GM19438 (cell line): ENCODE measurements around the gene RNF144A.

Experiments used
- ATAC-seq: cut with Tn5 transposase; IDR thresholded peaks from one replicate; pipeline ENCODE4 v1.9.1; 2021; ENCODE audit warnings: low read depth; ENCODE audit not compliant: unreplicated experiment

The RNF144A gene

DNA sequence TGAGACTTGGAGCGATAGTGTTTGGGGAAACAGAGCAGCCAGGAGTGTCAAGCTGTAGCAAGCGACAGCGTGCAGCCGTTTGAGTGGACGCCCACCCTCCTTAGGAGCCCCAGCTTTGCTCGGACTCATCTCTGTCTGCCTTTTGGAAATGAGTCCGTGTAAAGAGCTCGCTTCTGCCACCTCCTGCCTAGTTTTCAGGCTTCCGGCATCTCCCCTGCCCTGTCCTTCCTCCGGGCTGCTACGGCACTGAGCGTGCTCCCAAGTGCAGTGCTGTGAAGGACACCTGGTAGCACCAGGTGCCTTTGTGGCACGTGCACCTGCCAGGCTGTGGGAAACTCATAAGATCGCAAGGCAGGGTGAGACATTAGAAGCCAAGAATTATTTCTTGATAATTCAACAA, 117.1 kb downstream of the RNF144A start:
- no peak for ATAC-seq

DNA sequence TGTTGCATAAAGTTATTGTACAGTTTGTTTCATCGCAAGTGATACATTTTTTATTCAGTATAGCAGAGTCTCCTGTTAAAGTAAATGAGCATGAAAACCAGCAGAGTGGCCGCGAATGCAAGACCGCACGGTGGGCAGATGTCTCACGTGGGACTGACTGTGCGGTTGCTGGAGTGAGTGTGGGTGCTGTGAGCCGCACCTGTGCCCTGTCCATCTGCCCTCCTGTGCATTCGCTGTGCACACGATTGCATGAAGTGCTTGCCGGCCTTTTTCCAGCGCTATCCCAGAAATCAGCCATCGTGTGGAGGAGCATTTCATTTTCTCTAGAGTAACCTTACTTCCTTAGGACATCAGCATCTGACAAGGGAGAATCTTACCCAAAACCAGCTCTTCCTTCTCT, 118.7 kb downstream of the RNF144A start:
- no peak for ATAC-seq

DNA sequence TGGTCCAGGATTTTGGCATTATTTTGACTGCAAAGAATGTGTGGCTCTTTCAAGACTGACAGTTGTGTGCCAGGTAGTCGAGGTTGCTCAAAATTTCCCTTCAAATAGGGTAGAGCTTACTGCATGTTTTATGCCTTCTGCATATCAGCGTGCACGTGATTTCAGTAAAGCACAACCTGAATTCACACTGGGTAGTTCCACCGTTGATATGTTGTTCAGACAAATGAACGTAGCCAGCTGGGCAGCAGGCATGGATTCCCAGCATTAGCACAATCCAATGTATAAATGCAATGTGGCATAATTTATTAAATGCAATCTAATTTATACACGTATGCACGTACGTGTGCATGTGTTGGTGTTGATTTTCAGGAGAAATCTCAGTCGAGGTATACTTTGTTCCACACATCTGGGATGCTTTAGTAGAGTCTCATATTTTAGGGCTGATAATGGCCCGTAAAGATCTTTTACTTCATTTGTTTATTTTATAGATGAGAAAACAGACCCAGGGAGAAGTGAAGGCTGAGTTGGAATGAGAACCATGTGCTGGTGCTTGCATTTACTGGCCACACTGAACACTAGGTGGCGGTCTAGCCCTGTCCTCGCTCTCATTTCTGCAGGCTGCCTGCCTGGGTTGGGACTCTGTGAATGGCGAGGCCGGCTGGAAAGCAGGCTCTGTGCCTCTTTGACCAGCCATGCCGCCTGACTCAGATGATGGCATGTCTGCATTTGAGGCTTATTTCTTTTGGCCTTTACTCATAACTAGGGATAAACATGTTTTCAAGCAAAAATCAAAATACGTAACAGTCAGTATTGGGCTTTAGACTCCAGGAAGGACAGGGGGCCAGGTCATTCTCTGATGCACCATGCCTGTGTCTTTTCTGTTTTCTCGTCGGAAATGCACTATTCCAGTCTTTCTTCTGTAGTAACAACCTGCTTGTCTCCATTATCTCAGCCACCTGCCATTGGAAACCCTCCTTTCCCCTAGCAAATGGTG, 120.4 kb downstream of the RNF144A start:
- peak; percentile 85 for ATAC-seq

DNA sequence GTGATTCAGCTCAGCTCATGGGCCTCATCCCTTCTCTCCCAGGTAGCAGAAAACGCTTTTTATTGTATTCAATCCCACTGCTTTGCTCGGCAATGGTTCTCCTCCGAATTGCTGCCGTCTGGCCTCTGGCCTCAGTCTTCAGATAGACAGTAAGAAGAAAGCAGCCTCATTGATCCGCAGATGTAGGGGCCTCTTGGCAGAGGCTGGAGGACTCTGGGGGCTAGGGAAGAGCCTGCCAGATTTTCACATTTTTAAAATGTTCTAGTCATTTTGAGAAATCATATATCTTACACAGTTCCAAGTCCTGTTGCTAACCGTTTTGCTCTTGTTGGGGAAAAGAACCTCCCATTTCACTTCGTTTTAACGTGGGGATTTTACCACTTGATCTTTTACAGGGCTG, 123.3 kb downstream of the RNF144A start:
- ATAC-seq = no peak

DNA sequence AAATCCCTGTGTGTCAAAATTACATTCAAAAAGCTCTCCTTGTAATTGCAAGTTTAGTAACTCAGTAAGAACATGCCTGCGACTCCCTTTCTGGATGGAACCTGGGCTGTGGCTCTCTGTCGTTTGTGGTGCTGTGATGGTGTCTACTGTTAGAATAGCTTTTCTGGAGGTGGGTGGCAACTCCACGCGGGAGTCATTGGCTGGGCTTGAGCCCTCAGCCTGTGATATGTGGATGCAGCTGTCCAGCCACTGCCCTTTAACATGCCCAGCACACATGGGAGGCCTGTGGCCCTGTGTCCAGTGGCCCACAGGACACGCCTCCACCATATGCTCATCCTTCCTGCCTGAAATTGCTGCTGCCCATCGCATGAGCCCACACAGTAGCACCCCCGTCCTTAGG, 124.2 kb downstream of the RNF144A start:
- ATAC-seq = no peak

DNA sequence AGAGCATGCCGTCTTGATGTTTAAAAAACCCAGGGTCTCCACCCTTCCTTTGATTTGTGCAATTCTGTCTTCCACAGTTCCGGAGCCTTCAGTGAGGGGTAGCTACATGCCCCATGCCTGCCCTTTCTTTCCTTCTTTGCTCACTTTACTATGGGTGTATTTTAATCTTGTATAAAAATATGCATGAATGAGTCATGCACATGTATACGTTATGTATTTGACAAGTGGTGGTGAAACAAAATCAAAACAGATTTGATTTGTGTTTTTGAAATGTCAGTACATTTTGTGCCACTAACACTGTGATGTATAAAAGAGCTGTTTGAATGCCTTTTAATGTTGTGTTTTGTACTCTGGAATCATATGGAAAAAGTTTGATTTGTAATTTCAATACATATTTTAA, 126.5 kb downstream of the RNF144A start:
- no peak for ATAC-seq

DNA sequence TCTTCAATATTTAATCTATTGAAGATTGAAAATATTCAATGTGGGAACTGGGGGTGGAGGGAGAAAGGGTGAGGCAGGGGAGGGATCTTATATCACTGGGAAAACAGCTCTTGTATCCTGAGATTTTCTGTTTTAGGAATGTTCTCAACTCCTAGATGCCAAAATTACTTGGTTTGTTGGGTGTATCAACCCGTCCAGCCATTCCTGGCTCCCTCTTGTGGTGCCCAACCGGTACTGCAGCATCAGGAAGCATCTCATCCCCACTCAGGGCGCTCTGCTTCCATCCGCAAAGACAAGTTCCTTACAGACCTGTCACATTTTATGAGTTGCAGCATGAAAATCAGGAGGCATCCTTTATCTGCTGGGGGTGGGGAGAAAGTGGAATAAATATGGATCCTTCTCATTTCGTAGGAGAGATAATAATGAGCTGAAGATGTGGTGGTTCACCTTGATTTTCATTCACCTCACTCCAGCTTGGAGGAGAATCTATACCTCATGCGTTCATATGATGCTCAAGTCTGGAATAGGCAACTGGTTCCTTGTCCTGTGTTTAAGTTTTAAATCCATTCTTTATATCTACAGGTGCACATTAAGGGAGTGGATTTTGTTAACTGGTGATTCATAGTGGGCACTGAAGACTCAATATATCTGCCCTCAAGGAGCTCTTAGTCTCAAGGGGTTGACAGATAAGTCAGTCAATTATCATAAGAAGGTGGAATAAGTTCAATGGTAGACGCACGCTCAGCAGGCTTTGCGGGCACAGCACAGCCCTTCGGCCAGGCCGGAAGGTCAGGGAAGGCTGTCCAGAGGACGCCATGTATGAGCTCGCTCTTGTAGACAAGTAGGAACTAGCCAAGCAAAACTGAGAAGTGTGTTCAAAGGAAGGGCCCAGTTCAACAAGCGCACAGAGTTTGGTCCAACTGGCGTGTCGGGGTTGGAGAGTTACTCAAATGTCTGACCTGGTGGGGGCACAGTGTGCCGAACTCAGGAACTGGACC, 127.3 kb downstream of the RNF144A start:
- peak; percentile 72 for ATAC-seq

DNA sequence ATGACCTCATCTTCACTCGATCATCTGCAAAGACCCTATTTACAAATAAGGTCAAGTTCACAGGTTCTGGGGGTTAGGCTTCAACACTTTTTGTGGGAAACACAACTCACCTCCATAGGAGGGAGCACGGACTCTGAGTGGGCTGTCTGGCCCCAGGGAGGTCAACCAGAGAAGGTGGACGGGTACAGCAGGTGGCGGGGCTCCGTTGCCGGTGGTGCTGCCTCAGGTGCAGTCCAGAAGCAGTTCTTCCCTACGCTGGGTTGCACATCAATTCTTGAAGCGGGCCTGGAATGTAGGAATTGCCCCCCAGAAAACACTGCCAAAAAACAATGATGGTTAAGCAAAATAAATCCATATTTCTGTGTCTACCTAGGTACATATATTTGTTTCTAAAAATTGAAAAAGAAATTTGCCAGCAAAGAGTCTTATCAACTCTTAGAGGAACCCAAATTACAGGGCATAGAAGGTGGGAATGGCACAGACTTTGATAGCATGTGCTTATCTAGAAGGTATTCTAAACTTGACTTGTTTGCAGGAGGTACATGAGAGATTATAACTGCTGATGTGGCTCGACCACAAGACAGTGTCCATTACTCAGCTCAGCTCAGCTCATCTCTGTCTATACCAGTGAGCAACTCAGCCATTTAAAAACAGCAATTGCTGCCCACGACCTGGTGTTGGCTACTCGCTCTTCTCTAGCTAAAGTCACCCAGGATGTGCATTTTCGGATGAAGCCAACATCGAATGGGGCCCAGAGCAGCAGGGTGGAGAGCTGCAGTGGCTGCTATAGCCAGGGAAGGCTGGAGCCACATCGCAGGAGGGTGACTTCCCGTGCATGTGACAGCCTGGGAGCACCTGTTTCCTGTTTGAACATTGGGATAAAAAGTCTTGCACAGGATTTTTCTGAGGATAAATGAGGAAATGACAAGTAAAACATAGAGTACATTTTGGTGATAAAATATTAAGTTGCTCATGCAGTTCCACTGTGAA, 128.7 kb downstream of the RNF144A start:
- ATAC-seq = no peak

DNA sequence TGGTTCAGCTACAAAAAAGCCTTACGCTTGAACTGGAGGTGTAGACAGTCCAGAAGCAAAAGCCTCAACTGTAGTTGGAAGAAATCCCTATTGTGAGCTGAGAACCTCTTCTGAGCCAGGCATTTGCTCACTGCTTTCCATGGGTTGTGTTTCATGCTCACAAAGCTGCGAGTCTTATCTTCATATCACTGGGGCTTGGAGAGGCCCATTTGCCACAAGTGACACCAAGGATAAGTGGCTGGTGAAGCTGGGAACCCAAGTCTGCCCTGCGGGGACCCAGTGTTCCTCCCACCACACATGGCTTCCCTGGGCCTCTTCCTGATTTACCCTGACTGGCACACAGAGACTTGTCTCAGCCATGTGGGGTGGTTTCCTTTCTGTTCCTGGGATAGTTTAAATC, 130.4 kb downstream of the RNF144A start:
- ATAC-seq = no peak

DNA sequence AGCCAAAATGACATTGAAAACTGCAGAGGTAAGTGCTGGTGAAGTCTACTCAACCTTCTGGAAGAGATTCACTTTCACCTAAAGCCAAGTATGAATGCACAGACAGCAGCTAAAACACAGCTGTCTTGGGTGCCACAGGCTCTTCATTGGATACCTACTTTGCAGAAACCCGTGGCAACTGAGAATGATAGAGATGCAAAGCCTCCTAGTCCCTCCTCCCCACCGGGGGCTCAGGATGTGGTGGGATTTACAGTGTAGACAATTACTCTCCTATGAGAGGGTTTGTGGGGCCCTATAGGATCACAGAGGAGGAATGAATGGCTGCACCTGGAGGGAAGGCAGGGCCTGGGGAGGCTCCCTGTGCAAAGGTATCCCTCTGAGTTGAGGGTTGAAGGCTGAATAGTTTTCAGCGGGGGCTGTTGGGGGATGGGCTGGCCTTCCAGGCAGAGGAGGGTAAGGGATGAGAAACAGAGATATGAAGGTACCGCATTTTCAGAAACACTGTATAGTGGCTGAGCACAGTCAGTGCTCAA, 131.6 kb downstream of the RNF144A start:
- ATAC-seq = no peak

DNA sequence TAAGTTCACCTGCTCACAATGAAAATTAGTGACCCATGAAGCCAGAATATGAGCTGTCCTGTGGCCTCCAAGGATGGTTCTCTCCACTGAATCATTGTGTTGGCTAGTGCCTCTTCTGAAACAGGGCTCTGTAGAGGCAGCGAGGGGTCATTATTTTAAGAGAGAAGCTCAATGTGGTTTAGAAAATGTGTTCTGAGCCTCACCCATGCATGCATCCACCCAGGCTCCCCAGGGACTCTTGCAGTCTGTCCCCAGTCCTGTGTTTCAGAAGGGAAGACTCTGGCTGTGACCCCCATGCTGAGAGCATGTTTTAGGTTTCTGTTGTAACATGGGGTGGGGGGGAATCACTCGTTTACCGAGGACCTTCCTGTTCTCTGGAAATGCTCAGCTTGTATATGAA, 135.2 kb downstream of the RNF144A start:
- ATAC-seq = peak; percentile 86

DNA sequence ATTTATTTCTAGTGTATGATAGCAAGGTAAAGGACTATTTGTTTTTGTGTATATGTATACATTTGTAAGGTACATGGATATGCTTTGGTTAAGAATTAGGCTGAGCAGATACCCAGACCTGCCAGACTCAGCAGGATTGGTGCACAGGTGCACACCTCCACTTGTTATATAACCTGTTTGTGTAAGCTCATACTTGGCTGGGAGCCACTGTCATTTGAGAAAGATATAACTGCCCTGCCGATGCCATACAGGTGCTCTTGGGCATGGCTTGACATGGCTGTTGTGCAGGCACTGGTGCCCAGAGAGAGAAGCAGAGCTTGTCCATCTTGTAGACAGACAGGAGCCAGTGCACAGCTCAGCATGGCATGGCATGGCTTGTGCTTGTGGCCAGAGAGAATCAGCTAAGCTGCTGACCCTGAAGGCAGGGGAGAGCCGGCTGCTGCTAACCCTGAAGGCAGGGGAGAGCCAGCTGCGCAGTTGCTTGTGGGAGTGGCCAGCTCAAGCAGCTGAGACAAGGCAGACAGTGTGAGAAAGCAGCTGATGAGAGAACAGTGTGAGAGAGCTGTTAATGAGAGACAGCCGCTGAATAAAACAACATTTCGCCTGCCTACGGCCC, 136.5 kb downstream of the RNF144A start:
- no peak for ATAC-seq

DNA sequence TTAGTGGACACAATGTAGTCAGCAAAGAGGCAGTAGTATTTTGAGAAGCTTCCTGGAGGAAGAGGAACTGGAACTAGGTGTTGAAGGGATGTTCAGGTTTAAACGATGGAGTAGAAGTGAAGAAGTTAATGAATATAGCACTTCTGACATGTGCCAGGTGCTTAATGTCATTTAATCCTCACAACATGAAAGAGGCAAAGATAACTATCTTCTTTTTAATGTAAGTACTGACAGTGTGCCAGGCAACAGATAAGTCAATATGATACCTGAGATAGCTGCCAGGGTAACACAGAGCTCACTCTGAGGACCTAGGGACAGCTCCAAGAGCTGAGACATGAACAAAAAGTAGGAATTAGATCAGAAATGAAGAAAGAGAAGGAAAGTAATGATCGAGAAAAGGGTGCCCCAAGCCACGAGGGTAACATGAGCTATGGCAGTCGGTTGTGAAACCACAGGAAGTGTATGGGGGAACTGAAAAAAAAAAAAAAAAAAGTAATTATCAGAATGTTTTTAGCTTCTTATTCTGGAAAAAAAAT, 140.7 kb downstream of the RNF144A start:
- peak; percentile 64 for ATAC-seq

DNA sequence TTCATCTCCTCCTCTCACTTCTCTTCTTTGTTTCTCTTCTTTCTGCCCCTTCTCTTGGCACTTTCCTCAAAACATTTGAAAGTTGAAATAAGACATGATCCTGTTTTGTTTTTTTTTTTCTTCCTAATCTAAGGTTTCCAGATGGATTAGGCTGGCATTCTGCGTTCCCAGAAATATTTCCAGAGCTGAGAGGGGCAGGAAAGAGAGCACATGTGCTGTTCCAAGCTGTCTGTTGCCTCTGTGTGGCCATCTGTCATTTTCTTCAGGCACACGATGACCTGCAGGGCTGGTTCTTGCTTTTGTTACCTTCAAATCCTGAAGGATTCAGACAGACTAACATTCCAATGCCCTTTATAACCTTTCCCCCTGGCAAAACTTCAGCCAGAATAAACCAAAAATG, 142.9 kb downstream of the RNF144A start:
- no peak for ATAC-seq

DNA sequence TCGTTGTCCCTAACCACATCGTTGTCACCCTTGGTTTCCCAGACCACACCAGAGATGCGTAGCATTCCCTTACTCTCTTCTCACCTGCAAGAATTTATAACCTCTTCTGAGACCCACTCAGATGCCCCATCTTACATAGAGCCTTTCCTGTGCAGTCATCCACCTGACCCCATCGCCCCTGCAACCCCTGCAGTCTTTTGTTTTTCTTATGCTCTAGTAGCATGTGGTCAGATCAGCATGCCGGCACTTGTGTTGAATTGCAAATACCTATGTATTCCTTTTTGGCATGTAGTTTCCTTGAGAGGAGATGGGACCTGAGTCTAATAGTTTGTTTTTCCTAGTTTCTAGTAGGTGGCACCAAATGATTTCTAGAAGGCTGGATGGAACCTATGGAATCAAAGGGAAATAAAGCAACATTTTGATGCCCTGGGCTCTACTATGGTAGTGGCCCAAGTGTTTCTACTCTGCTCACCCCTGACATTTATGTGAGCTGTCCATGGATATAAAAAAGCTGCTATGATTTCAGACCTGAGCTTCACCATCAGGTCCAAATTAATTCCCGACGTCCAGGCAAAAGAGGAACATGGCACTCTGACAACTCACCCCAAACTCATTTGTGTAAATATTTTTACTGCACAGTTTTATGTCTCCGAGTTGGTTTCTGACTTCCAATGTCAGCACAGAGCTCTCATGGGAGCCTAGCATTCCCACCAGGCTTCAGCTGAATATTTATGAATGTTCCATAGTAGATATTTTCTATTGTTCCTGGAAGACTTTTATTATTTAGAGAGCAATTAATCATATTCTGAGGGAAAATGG, 143.6 kb downstream of the RNF144A start:
- no peak for ATAC-seq

DNA sequence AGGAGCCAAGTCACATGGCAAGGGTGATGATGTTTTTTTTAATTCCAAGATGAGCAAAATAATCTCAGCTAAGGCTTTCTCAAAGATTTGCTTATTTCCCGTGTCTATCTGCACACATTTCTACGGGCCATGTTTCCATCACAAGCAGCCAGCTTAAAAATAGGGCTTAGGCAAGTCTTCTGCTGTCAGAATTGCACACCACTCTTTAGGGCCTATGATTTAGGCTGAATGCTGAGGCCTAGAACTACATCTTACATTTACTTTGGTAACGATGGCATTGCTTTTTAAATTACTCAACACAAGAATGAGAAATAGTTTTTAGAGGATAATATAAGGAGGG, 144.2 kb downstream of the RNF144A start:
- ATAC-seq = no peak

DNA sequence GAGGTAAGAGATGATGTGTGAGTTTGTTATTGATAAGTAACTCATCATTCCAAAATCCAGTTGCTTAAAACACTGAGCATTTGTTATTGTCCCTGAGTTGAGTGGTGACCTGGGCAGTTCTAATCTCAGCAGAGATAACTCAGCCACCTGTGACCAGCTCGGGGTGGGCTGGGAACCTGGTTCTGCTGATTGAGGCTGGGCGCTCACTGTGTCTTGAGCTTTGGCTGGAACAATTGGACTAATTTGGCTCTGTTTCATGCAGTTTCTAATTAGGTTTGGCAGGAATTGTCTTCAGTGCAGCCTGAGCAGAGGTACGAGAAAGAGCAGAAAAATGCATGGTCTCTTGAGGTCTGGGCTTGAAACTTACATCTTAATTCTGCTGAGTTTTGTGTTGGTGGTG, 144.7 kb downstream of the RNF144A start:
- ATAC-seq = no peak

DNA sequence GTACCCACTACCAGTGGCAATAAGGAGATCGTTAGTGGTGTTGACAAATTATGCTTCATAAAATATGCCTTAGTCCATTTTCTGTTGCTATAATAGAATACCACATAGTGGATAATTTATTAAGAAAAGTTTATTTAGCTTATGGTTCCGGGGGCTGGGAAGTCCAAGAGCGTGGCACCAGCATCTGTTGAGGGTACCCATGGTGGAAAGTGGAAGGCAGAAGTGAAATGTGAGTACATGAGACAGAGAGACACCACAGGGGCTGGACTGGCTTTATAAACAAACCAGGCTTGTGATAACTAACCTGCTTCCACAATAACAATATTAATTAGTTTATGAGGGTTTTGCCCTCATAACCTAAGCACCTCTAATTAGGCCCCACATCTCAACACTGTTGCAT, 146.6 kb downstream of the RNF144A start:
- no peak for ATAC-seq
